Mucosa of stomach (tissue), 1 donor: ENCODE results near the gene ASL.

Experiments used
- H3K27me3 ChIP-seq: one replicate; pipeline ENCODE4 v1.7.0; 2013; ENCODE audit warnings: mild to moderate bottlenecking, low read length; ENCODE audit not compliant: control insufficient read depth, insufficient read depth
- H3K36me3 ChIP-seq: one replicate; pipeline ENCODE4 v1.7.0; 2013; ENCODE audit warnings: low read length; ENCODE audit not compliant: control insufficient read depth, insufficient read depth
- H3K4me1 ChIP-seq: one replicate; pipeline ENCODE4 v1.7.0; 2013; ENCODE audit warnings: mild to moderate bottlenecking, low read length; ENCODE audit not compliant: control insufficient read depth, insufficient read depth
- H3K4me3 ChIP-seq: one replicate; pipeline ENCODE4 v1.7.0; 2013; ENCODE audit warnings: low read length
- H3K9ac ChIP-seq: one replicate; pipeline ENCODE4 v1.7.0; 2013; ENCODE audit warnings: mild to moderate bottlenecking, low read length, moderate library complexity
- H3K9me3 ChIP-seq: one replicate; pipeline ENCODE4 v1.7.0; 2013; ENCODE audit warnings: mild to moderate bottlenecking, low read length, moderate library complexity; ENCODE audit not compliant: control insufficient read depth
- donor health status: Pancreatic carcinoma.

ASL gene

GRCh38 chr7:66140924-66141323 lies 65.3 kb downstream of the ASL start:
- Histone ChIP-seq H3K4me1 (peaks cover 6% of the 10 kb centered on the region), H3K4me3 (no peak overlapping the region), H3K27me3 (no peaks in the 10 kb centered on the region), H3K36me3 (peaks cover 16% of the 10 kb centered on the region), H3K9ac (no peak overlapping the region), H3K9me3 (no peaks in the 10 kb centered on the region)

GRCh38 chr7:66142334-66142733 lies 66.7 kb downstream of the ASL start:
- Histone ChIP-seq H3K36me3 (peaks cover 16% of the 10 kb centered on the region), H3K9ac (no peak overlapping the region)

GRCh38 chr7:66142996-66143395 lies 67.4 kb downstream of the ASL start:
- H3K4me1 ChIP-seq: peaks cover 6% of the 10 kb centered on the region
- H3K36me3 ChIP-seq: peaks cover 16% of the 10 kb centered on the region
- no peak overlapping the region for H3K9ac ChIP-seq
- H3K4me3 ChIP-seq: no peak overlapping the region
- no peaks in the 10 kb centered on the region for H3K27me3 ChIP-seq
- no peaks in the 10 kb centered on the region for H3K9me3 ChIP-seq

More at GRCh38 chr7:66142334-66142733, 66.7 kb downstream of the ASL start:
- H3K4me3 ChIP-seq: no peak overlapping the region
- H3K27me3 ChIP-seq: no peaks in the 10 kb centered on the region
- no peaks in the 10 kb centered on the region for H3K9me3 ChIP-seq
- H3K4me1 ChIP-seq: peaks cover 6% of the 10 kb centered on the region
